ENCODE data around the gene SLC25A6.
A peak's percentile ranks its signal among the peaks of the same experiment; 100 is the strongest.
"Not testable (repeated sequence)": the region's sequence is repeated elsewhere in the genome, so short reads cannot be mapped to it uniquely, and the experiment has no call there.

Gene SLC25A6

DNA sequence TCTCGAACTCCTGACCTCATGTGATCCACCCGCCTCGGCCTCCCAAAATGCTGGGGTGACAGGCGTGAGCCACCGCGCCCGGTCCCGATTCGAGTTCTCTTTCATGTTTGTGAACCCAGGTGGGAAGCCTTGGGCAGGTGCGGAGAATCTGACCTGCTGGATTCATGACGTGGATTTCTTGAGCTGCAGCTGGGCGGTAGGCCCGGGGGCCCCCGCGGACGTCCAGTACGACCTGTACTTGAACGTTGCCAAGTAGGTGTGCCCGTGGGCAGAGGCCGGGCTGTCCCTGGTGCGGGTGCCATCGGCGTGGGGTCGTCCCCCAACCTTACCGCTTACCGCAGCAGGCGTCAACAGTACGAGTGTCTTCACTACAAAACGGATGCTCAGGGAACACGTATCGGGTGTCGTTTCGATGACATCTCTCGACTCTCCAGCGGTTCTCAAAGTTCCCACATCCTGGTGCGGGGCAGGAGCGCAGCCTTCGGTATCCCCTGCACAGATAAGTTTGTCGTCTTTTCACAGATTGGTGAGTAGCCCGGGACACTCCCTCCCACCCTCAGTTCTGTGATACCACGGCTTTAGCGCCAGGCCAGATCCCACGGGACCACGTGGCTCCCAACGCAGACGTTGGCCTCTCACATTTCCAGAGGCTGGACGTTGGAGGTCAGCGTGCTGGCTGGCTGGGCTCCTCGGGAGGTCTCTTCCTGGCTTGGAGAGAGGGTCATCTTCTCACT lies 39.8 kb downstream of the SLC25A6 start:
- no peak for DNase-seq

DNA sequence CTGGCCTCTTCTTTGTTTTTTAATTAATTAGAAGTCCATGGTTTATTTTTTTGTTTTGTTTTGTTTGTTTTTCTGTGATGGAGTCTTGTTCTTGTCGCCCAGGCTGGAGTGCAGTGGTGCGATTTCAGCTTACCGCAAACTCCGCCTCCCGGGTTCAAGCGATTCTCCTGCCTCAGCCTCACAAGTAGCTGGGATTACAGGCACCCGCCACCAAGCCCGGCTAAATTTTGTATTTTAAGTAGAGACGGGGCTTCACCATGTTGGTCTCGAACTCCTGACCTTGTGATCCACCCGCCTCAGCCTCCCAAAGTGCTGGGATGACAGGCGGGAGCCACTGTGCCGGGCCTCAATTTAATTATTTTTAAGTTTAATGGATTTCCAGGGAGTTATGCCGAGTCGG lies 42.3 kb downstream of the SLC25A6 start:
- DNase-seq, result not testable (repeated sequence)

DNA sequence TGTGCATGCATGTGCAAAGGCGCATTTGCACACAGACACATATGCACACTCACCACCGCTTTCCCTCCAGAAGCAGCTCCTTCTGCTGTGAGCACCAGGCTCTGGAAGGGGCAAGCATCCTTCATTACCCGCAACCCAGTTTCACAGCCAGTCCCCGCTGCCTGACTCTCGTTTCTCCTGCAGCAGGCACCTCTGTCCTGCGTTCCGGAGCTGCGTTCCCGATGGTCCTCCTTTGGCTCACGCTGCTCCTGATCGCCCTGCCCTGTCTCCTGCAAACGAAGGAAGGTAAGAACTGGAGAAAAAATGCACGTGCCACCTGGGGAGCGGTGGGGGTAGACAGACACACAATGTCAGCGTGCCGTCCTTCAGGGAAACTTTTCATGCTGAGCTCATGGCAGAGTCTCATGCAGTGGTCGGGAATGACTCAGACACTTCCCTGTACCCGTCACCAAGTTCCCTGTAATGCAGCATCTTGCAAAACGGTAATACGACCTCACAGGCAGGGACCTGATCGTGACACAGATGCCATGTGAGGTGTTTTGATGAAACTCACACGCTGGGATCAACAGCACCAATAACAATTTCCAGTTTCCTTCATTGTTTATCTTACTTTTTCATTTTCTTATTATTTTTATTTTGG lies 50.2 kb downstream of the SLC25A6 start:
- DNase-seq, result no peak

DNA sequence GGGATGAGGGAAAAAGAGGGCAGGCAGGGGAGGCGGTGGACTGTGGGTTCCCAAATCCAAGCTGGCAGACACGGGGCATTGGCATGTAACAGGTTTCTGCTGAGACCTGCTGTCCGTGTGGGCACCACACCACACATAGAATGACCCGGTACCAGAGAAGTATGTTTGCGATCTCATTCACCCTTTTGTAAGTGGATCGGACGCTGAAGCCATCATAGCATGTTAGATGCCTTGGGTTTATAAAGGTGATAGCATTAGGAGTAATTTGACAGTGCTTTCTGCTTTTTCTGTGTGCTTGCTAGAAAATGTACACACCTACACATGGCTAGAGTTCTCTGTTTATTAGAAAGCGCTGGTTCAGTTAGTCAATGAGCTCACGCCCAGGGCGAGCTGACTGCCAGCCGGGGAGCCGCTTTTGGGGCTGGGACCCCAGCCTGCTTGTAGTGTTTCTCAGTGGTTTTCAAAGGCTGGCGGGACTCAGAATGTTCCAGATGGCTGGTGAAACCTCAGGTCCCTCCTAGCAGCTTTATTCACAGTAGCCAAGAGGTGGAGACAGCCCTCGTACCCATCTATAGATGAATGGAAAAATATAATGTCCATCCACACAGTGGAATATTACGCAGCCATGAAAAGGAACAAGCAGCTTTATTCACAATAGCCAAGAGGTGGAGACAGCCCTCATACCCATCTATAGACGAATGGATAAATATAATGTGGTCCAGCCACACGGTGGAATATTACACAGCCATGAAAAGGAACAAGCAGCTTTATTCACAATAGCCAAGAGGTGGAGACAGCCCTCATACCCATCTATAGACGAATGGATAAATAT lies 54.7 kb downstream of the SLC25A6 start:
- DNase-seq, result peak in 1 of 2 experiments; percentile 7

DNA sequence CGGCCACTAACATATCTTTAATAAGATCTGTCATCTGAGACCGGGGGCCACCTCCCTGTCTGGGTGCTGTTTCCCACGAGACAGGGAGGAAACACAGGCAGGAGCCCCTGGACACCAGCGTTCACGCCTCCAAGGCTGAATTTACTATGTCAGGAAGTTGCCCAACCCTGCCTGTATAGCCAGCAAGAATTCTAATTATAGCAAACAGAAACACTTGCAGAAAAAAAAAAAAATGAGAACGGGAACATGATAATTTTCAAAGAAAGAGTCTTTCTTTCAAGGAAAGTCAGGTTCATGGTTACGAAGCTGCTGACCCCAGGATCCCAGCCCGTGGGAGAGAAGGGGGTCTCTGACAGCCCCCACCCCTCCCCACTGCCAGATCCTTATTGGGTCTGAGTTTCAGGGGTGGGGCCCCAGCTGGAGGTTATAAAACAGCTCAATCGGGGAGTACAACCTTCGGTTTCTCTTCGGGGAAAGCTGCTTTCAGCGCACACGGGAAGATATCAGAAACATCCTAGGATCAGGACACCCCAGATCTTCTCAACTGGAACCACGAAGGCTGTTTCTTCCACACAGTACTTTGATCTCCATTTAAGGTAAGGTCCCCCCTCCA lies 55.5 kb downstream of the SLC25A6 start, which contains the start of gene IL3RA:
TSS of gene IL3RA (plus strand) at position 455 of the 613 bp plus-strand sequence. CDS start 4,981 bp downstream, outside the sequence.
- DNase-seq, result peak; percentile 72
